NCI-H146 (cell line): ENCODE measurements around the gene C11orf86.
"Not testable (repeated sequence)": the region's sequence is repeated elsewhere in the genome, so short reads cannot be mapped to it uniquely, and the experiment has no call there.

ENCODE experiments used
- DNase-seq: peaks from one replicate; lab custom pipeline; 2025; lab: John Stamatoyannopoulos, UW

C11orf86 gene

GRCh38 chr11:66989360-66989759 lies 14.3 kb downstream of the C11orf86 start:
- not testable (repeated sequence) for DNase-seq

GRCh38 chr11:66992041-66992440 lies 16.9 kb downstream of the C11orf86 start:
- DNase-seq = no peak

- peak; percentile 59 for DNase-seq
These were observed 21.6 kb downstream of the C11orf86 start for GRCh38 chr11:66996609-66997273.

- no peak for DNase-seq
These were observed 24.5 kb downstream of the C11orf86 start for GRCh38 chr11:66999555-66999954.

- DNase-seq = no peak
These were observed 26.2 kb downstream of the C11orf86 start for GRCh38 chr11:67001332-67001731.

- peak; percentile 72 for DNase-seq
These were observed 27.3 kb downstream of the C11orf86 start for GRCh38 chr11:67002297-67002913.

GRCh38 chr11:67002921-67003411 lies 27.9 kb downstream of the C11orf86 start:
- no peak for DNase-seq

GRCh38 chr11:67005200-67005599 lies 30.1 kb downstream of the C11orf86 start:
- DNase-seq = not testable (repeated sequence)

- no peak for DNase-seq
These were observed 31.2 kb downstream of the C11orf86 start for GRCh38 chr11:67006029-67006884.

GRCh38 chr11:67007126-67007525 lies 32.0 kb downstream of the C11orf86 start:
- DNase-seq = no peak

- no peak for DNase-seq
These were observed 35.3 kb downstream of the C11orf86 start for GRCh38 chr11:67010296-67010905.

GRCh38 chr11:67013511-67014045 lies 38.5 kb downstream of the C11orf86 start:
- DNase-seq = no peak

GRCh38 chr11:67014343-67014742 lies 39.2 kb downstream of the C11orf86 start:
- no peak for DNase-seq

- no peak for DNase-seq
These were observed 39.9 kb downstream of the C11orf86 start for GRCh38 chr11:67015048-67015447.

- DNase-seq = no peak
These were observed 41.4 kb downstream of the C11orf86 start for GRCh38 chr11:67016550-67016949.

GRCh38 chr11:67020949-67021348 lies 45.8 kb downstream of the C11orf86 start:
- no peak for DNase-seq

- DNase-seq = peak; percentile 50
These were observed 47.3 kb downstream of the C11orf86 start for GRCh38 chr11:67022341-67022933.

- DNase-seq = peak; percentile 59
These were observed 48.2 kb downstream of the C11orf86 start, which contains the start of gene SYT12 for GRCh38 chr11:67022961-67023956. TSS of gene SYT12 (plus strand) at chr11:67023134. CDS start at chr11:67030145, 7,011 bp downstream.

GRCh38 chr11:67023957-67024353 lies 48.9 kb downstream of the C11orf86 start:
- no peak for DNase-seq

- no peak for DNase-seq
These were observed 49.3 kb downstream of the C11orf86 start for GRCh38 chr11:67024410-67024809.
